ENCODE measurements around the gene FGF3.

FGF3 gene

GRCh38 chr11:69864686-69865661 lies 45.8 kb upstream of the FGF3 start:
- DNase-seq (ENCODE audit: low read depth) = no peak
- no peak for TF ChIP-seq CTCF (conservative IDR thresholded peaks at IDR 0.05; ENCODE audit: control insufficient read depth, insufficient read depth, low read depth, low read length)
- H3K4me3 ChIP-seq (ENCODE audit: control insufficient read depth, low read depth, low read length) = no peak overlapping the region

GRCh38 chr11:69863544-69864200 lies 44.5 kb upstream of the FGF3 start:
- TF ChIP-seq CTCF (conservative IDR thresholded peaks at IDR 0.05; ENCODE audit: control insufficient read depth, insufficient read depth, low read depth, low read length) = no peak
- DNase-seq (ENCODE audit: low read depth) = no peak
- no peak overlapping the region for H3K4me3 ChIP-seq (ENCODE audit: control insufficient read depth, low read depth, low read length)

- no peak for DNase-seq (ENCODE audit: low read depth)
- H3K4me3 ChIP-seq (ENCODE audit: control insufficient read depth, low read depth, low read length) = no peak overlapping the region
- no peak for TF ChIP-seq CTCF (conservative IDR thresholded peaks at IDR 0.05; ENCODE audit: control insufficient read depth, insufficient read depth, low read depth, low read length)
These were observed 43.8 kb upstream of the FGF3 start for GRCh38 chr11:69862797-69863543.

GRCh38 chr11:69862331-69862771 lies 43.1 kb upstream of the FGF3 start:
- TF ChIP-seq CTCF (conservative IDR thresholded peaks at IDR 0.05; ENCODE audit: control insufficient read depth, insufficient read depth, low read depth, low read length) = no peak
- DNase-seq (ENCODE audit: low read depth) = no peak
- no peak overlapping the region for H3K4me3 ChIP-seq (ENCODE audit: control insufficient read depth, low read depth, low read length)

- no peak for DNase-seq (ENCODE audit: low read depth)
- TF ChIP-seq CTCF (conservative IDR thresholded peaks at IDR 0.05; ENCODE audit: control insufficient read depth, insufficient read depth, low read depth, low read length) = no peak
- H3K4me3 ChIP-seq (ENCODE audit: control insufficient read depth, low read depth, low read length) = no peak overlapping the region
These were observed 42.7 kb upstream of the FGF3 start for GRCh38 chr11:69861901-69862300.

GRCh38 chr11:69860796-69861445 lies 41.7 kb upstream of the FGF3 start:
- TF ChIP-seq CTCF (conservative IDR thresholded peaks at IDR 0.05; ENCODE audit: control insufficient read depth, insufficient read depth, low read depth, low read length) = no peak
- DNase-seq (ENCODE audit: low read depth) = no peak
- H3K4me3 ChIP-seq (ENCODE audit: control insufficient read depth, low read depth, low read length) = no peak overlapping the region
